IMR-90 (cell line): Measurements from ENCODE around the gene SPAG9. TPM values are rescaled to one million over a fixed set of nuclear protein-coding genes. Genes with fewer than 3 reads are reported as not detected.

Source experiments
- ATAC-seq: fragments of 200-7000 bp; cut with Tn5 transposase; 2 replicates; pipeline ENCODE4 v1.9.1; 2020; ENCODE audit warnings: low read depth, mild to moderate bottlenecking, moderate library complexity
- BruUV-seq: library from RNA; stranded (reverse); fragments of 400-500 nt; replicated peaks from 2 replicates; lab custom pipeline; 2021; lab: Mats Ljungman, UMichigan
- CTCF ChIA-PET: fragments of 300-600 bp; formaldehyde crosslinking; extraction: SDS; loops from one replicate; lab custom pipeline; 2021; ENCODE audit warnings: antibody characterized with exemption; lab: Yijun Ruan, JAX
- POLR2A ChIA-PET: fragments of 300-600 bp; sonication (Branson Sonifier 250); formaldehyde crosslinking; loops from one replicate; lab custom pipeline; 2022; ENCODE audit warnings: antibody characterized with exemption; ENCODE audit not compliant: unreplicated experiment; lab: Charles Lee
- DNase-seq: peaks from one replicate; pipeline ENCODE4 v3.0.0; 2013
- H2AFZ ChIP-seq: replicated peaks from 2 replicates; pipeline ENCODE3; 2013; ENCODE audit warnings: low read length, mild to moderate bottlenecking; ENCODE audit not compliant: poor library complexity
- H2AK5ac ChIP-seq: 2 replicates; pipeline ENCODE4 v1.6.1; 2013; ENCODE audit warnings: low read depth, low read length, inconsistent platforms
- H2AK9ac ChIP-seq: replicated peaks from 2 replicates; pipeline ENCODE3; 2013; ENCODE audit warnings: mild to moderate bottlenecking, low read depth, low read length, moderate library complexity; ENCODE audit not compliant: poor library complexity
- H2BK120ac ChIP-seq: 2 replicates; pipeline ENCODE4 v1.6.1; 2013; ENCODE audit warnings: low read depth, low read length, inconsistent platforms
- H2BK15ac ChIP-seq: 3 replicates; pipeline ENCODE4 v1.6.1; 2013; ENCODE audit warnings: low read depth, low read length, inconsistent platforms
- H2BK20ac ChIP-seq: 2 replicates; pipeline ENCODE4 v1.6.1; 2013; ENCODE audit warnings: low read depth, mild to moderate bottlenecking, inconsistent platforms, low read length, moderate library complexity
- H2BK5ac ChIP-seq: 2 replicates; pipeline ENCODE4 v1.6.1; 2013; ENCODE audit warnings: mild to moderate bottlenecking, low read depth, low read length, inconsistent platforms; ENCODE audit not compliant: poor library complexity, severe bottlenecking
- H3K14ac ChIP-seq: replicated peaks from 2 replicates; pipeline ENCODE4 v1.6.1; 2013; ENCODE audit warnings: low read depth, low read length, inconsistent platforms
- H3K18ac ChIP-seq: 2 replicates; pipeline ENCODE4 v1.6.1; 2013; ENCODE audit warnings: low read depth, low read length, control low read depth
- H3K23ac ChIP-seq: 2 replicates; pipeline ENCODE4 v1.6.1; 2013; ENCODE audit warnings: low read depth, low read length, inconsistent platforms
- H3K27ac ChIP-seq: 2 replicates; pipeline ENCODE4 v1.5.1; 2013; ENCODE audit warnings: mild to moderate bottlenecking, control low read depth, low read length; ENCODE audit not compliant: insufficient read depth
- H3K27me3 ChIP-seq: 2 replicates; pipeline ENCODE4 v1.6.1; 2013; ENCODE audit warnings: low read length; ENCODE audit not compliant: control insufficient read depth, insufficient read depth
- H3K36me3 ChIP-seq: 2 replicates; pipeline ENCODE4 v1.6.1; 2013; ENCODE audit warnings: low read length, mixed read lengths; ENCODE audit not compliant: control insufficient read depth, insufficient read depth
- H3K4ac ChIP-seq: 2 replicates; pipeline ENCODE4 v1.6.1; 2013; ENCODE audit warnings: low read depth, low read length, inconsistent platforms
- H3K4me1 ChIP-seq: 2 replicates; pipeline ENCODE4 v1.6.1; 2013; ENCODE audit warnings: low read length, mixed read lengths; ENCODE audit not compliant: control insufficient read depth, insufficient read depth
- H3K4me2 ChIP-seq: 2 replicates; pipeline ENCODE4 v1.6.1; 2013; ENCODE audit warnings: low read depth, mild to moderate bottlenecking, control low read depth, low read length, moderate library complexity
- H3K4me3 ChIP-seq: 2 replicates; pipeline ENCODE4 v1.5.1; 2013; ENCODE audit warnings: low read depth, mild to moderate bottlenecking, control low read depth, low read length, moderate library complexity; ENCODE audit not compliant: insufficient read depth
- H3K56ac ChIP-seq: 2 replicates; pipeline ENCODE4 v1.6.1; 2013; ENCODE audit warnings: low read length, inconsistent platforms; ENCODE audit not compliant: insufficient read depth; ENCODE audit errors: extremely low read depth
- H3K79me1 ChIP-seq, 2 experiments: 2 replicates each; pipeline ENCODE4 v1.6.1; 2013; ENCODE audit warnings: low read length in 2 of 2, inconsistent platforms in 1 of 2, low read depth in 1 of 2
- H3K9ac ChIP-seq: 2 replicates; pipeline ENCODE4 v1.6.1; 2013; ENCODE audit warnings: low read depth, low read length, control low read depth
- H3K9me1 ChIP-seq: 2 replicates; pipeline ENCODE4 v1.6.1; 2013; ENCODE audit warnings: low read length, inconsistent platforms; ENCODE audit not compliant: insufficient read depth
- H3K9me3 ChIP-seq: 2 replicates; pipeline ENCODE4 v1.6.1; 2013; ENCODE audit warnings: low read length; ENCODE audit not compliant: control insufficient read depth, insufficient read depth
- H4K20me1 ChIP-seq: 2 replicates; pipeline ENCODE4 v1.6.1; 2013; ENCODE audit warnings: low read length, inconsistent platforms; ENCODE audit not compliant: insufficient read depth
- H4K5ac ChIP-seq: 2 replicates; pipeline ENCODE4 v1.6.1; 2013; ENCODE audit warnings: mild to moderate bottlenecking, low read depth, low read length, control low read depth
- H4K8ac ChIP-seq, 2 experiments: 2 replicates each; pipeline ENCODE4 v1.6.1; 2013; ENCODE audit warnings: low read depth in 2 of 2, low read length in 2 of 2, control low read depth in 1 of 2, inconsistent platforms in 1 of 2
- H4K91ac ChIP-seq: 2 replicates; pipeline ENCODE4 v1.6.1; 2013; ENCODE audit warnings: low read depth, low read length, inconsistent platforms; ENCODE audit not compliant: insufficient read depth
- CHD1 ChIP-seq: IDR thresholded peaks from 2 replicates; pipeline ENCODE4 v1.6.1; 2012; ENCODE audit warnings: low read depth, low read length, improper control_type of control experiment
- NFE2L2 ChIP-seq: fragments of 150-350 bp; IDR thresholded peaks from 2 replicates; pipeline ENCODE4 v1.6.1; 2016; ENCODE audit warnings: low read depth, mild to moderate bottlenecking, low read length
- SMC3 ChIP-seq: fragments of 150-350 bp; IDR thresholded peaks from 2 replicates; pipeline ENCODE4 v1.6.1; 2016; ENCODE audit warnings: low read depth, mild to moderate bottlenecking, antibody characterized with exemption, low read length, moderate library complexity
- WGBS, 2 experiments: methylation state at CpG; one replicate each; pipeline versions ENCODE4 v1.1.5 to v1.1.7; 2013; ENCODE audit warnings: missing lambda C conversion rate in 2 of 2; ENCODE audit not compliant: insufficient read length in 1 of 2; ENCODE audit errors: extremely low coverage in 2 of 2; 5-methylcytosine and 5-hydroxymethylcytosine counted together
- dilution Hi-C: fragments of 300-500 bp; cut with HindIII; formaldehyde crosslinking; loops from one replicate; pipeline ENCODE4 v1.14.3; 2018; ENCODE audit warnings: low sequenced_read_pairs; ENCODE audit not compliant: unreplicated experiment
- in situ Hi-C: fragments of 300-500 bp; cut with MboI; formaldehyde crosslinking; loops from 3 replicates; pipeline ENCODE4 v1.14.3; 2019; ENCODE audit warnings: low sequenced_read_pairs, inconsistent platforms, mixed read lengths
- intact Hi-C: fragments of 100-400 bp; cut with micrococcal nuclease; formaldehyde crosslinking; loops from 2 replicates; pipeline ENCODE4 v1.10.0; 2022
- polyA plus RNA-seq, 3 experiments: library from polyadenylated mRNA; depleted of rRNA; stranded (reverse); fragments of >200 nt; gene quantifications; 2 replicates each; pipeline ENCODE4 v1.2.3, GENCODE V29; 2012; ENCODE audit warnings: low replicate concordance in 1 of 3
- total RNA-seq: library from RNA; depleted of rRNA; stranded (reverse); fragments of >200 nt; gene quantifications from 2 replicates; pipeline ENCODE4 v1.2.3, GENCODE V29; 2012

SPAG9 gene
- total and polyA plus RNA-seq, 2 of the 4 experiments (the other 2 are of a cell fraction): 26.7 to 75.5 TPM

DNA sequence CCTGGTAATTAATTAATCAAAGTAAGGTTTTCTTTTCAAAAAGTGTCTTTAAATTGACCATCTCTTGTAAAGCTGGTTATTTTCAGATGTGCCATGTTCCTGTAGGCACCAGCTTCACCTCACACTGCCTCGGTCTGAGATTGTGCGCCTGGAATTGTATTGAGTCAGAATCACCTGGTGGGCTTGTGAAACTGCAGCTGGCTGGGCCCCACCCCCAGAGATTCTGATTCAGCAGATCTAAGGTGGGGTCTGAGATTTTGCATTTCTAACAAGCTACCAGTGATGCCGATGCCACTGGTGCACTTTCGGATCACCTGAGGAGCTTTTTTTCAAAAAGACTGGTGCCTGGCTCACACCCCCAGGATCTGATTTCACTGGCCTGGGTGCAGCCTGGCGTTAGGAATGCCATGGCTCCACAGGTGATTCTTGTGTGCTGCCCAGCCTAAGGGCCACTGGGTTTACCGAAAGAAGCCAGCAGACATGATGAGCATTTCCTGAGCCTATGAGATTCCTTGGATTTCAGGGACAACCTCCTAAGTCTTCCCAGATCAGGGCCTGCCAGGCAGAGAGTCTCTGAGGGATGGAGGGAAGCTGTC, 195.3 kb downstream of the SPAG9 start:
- in situ Hi-C loops: no loop called here
- no TSS peak for BruUV-seq

More for the DNA sequence above, 195.3 kb downstream of the SPAG9 start:
- H2BK20ac ChIP-seq: no peak overlapping the region
- H3K4me2 ChIP-seq: no peak overlapping the region
- H4K91ac ChIP-seq: no peak overlapping the region
- TF ChIP-seq NFE2L2 (no peak), CHD1 (no peak), SMC3 (no peak)
- H3K27me3 ChIP-seq: no peaks in the 10 kb centered on the region
- no peaks in the 10 kb centered on the region for H3K79me1 ChIP-seq
- no peak overlapping the region for H4K8ac ChIP-seq
- no peak overlapping the region for H3K27ac ChIP-seq
- H3K56ac ChIP-seq: no peak overlapping the region
- H2AK9ac ChIP-seq: no peak overlapping the region
- no peak overlapping the region for H3K4ac ChIP-seq
- no peak overlapping the region for H3K14ac ChIP-seq
- dilution Hi-C loops (no loop called here), intact Hi-C loops (no loop called here)
- H3K18ac ChIP-seq: no peak overlapping the region
- no peak overlapping the region for H4K5ac ChIP-seq
- DNase-seq (no peak), ATAC-seq (no peak)
- H3K36me3 ChIP-seq: no peaks in the 10 kb centered on the region
- H3K23ac ChIP-seq: no peak overlapping the region
- no peak overlapping the region for H2BK15ac ChIP-seq
- peaks cover 2% of the 10 kb centered on the region for H3K9me1 ChIP-seq
- H2BK120ac ChIP-seq: no peak overlapping the region
- no peak overlapping the region for H3K9ac ChIP-seq
- CTCF ChIA-PET: no interaction called here
- no peaks in the 10 kb centered on the region for H4K20me1 ChIP-seq
- POLR2A ChIA-PET: no interaction called here
- no peak overlapping the region for H2BK5ac ChIP-seq
- WGBS, 2 experiments: 63% methylated on average over 2 of the region's 6 CpGs; no CpG with 5 or more reads in 1 of the 2 experiments
- H3K9me3 ChIP-seq: no peaks in the 10 kb centered on the region
- H3K4me1 ChIP-seq: peaks cover 2% of the 10 kb centered on the region
- H2AFZ ChIP-seq: no peak overlapping the region
- no peak overlapping the region for H3K4me3 ChIP-seq
- H2AK5ac ChIP-seq: no peak overlapping the region
